Keratinocyte (primary cell): Measurements from ENCODE around the gene SDHAF2. TPM values are rescaled to one million over a fixed set of nuclear protein-coding genes. Genes with fewer than 3 reads are reported as not detected.

Experiments used
- DNase-seq: peaks from one replicate; pipeline ENCODE4 v3.0.0-alpha.2; 2011; ENCODE audit warnings: low read depth, missing footprints, low spot score
- FAIRE-seq: peaks from 2 replicates; lab custom pipeline; 2011; peaks lifted over from hg19 to GRCh38; lab: Jason Lieb, UNC
- H2AFZ ChIP-seq: 2 replicates; pipeline ENCODE4 v1.6.0; 2012; ENCODE audit warnings: low read length, control low read depth, inconsistent platforms; ENCODE audit not compliant: control insufficient read depth
- H3K27ac ChIP-seq: 2 replicates; pipeline ENCODE4 v1.5.1; 2011; ENCODE audit warnings: low read length; ENCODE audit not compliant: control insufficient read depth, insufficient read depth
- H3K27me3 ChIP-seq: 3 replicates; pipeline ENCODE4 v1.6.0; 2011; ENCODE audit warnings: low read length; ENCODE audit not compliant: control insufficient read depth, insufficient read depth; ENCODE audit errors: extremely low read depth
- H3K36me3 ChIP-seq, 2 experiments: 2 replicates in 1 of 2; 3 replicates in 1 of 2; pipeline ENCODE4 v1.5.1; 2011; ENCODE audit warnings: low read length in 2 of 2, mild to moderate bottlenecking in 1 of 2; ENCODE audit not compliant: control insufficient read depth in 2 of 2, insufficient read depth in 2 of 2; ENCODE audit errors: extremely low read depth in 1 of 2
- H3K4me1 ChIP-seq: 3 replicates; pipeline ENCODE4 v1.5.1; 2011; ENCODE audit warnings: low read length; ENCODE audit not compliant: control insufficient read depth, insufficient read depth; ENCODE audit errors: extremely low read depth
- H3K4me2 ChIP-seq: 3 replicates; pipeline ENCODE4 v1.6.0; 2011; ENCODE audit warnings: low read depth, low read length; ENCODE audit not compliant: control insufficient read depth, insufficient read depth; ENCODE audit errors: extremely low read depth
- H3K4me3 ChIP-seq, 3 experiments: fragments of 200-600 bp in 1 of 3; sonication (generic) in 1 of 3; 2 replicates in 2 of 3; 3 replicates in 1 of 3; pipeline ENCODE4 v1.5.1; 2011 to 2016; ENCODE audit warnings: low read length in 3 of 3, mild to moderate bottlenecking in 3 of 3, control low read depth in 2 of 3, inconsistent platforms in 1 of 3, low read depth in 1 of 3, mixed read lengths in 1 of 3, mixed run types in 1 of 3, moderate library complexity in 1 of 3; ENCODE audit not compliant: control insufficient read depth in 2 of 3, insufficient read depth in 2 of 3; ENCODE audit errors: extremely low read depth in 1 of 3
- H3K79me2 ChIP-seq: 2 replicates; pipeline ENCODE4 v1.6.0; 2012; ENCODE audit warnings: low read length; ENCODE audit not compliant: control insufficient read depth, insufficient read depth
- H3K9ac ChIP-seq: 3 replicates; pipeline ENCODE4 v1.6.0; 2011; ENCODE audit warnings: low read length; ENCODE audit not compliant: control insufficient read depth, insufficient read depth; ENCODE audit errors: extremely low read depth
- H3K9me1 ChIP-seq: 3 replicates; pipeline ENCODE4 v1.6.0; 2011; ENCODE audit warnings: low read length; ENCODE audit not compliant: control insufficient read depth, insufficient read depth; ENCODE audit errors: extremely low read depth
- H3K9me3 ChIP-seq: 2 replicates; pipeline ENCODE4 v1.5.1; 2012; ENCODE audit warnings: low read depth, low read length; ENCODE audit not compliant: control insufficient read depth
- H4K20me1 ChIP-seq: 3 replicates; pipeline ENCODE4 v1.6.0; 2011; ENCODE audit warnings: low read length; ENCODE audit not compliant: control insufficient read depth, insufficient read depth; ENCODE audit errors: extremely low read depth
- CTCF ChIP-seq, 3 experiments: IDR thresholded peaks in 1 of 3; conservative IDR thresholded peaks in 1 of 3; optimal IDR thresholded peaks in 1 of 3; 2 replicates in 2 of 3; 3 replicates in 1 of 3; pipeline versions ENCODE3 to v1.5.1; 2011; ENCODE audit warnings: low read length in 3 of 3, mild to moderate bottlenecking in 3 of 3, moderate library complexity in 2 of 3, control low read depth in 1 of 3, inconsistent platforms in 1 of 3; ENCODE audit not compliant: insufficient read depth in 2 of 3; ENCODE audit errors: extremely low read depth in 1 of 3
- EZH2 ChIP-seq: IDR thresholded peaks from one replicate; pipeline ENCODE4 v1.6.1; 2012; ENCODE audit warnings: inconsistent platforms, mild to moderate bottlenecking, low read length, moderate library complexity
- dilution Hi-C: fragments of 300-500 bp; cut with MboI; formaldehyde crosslinking; loops from one replicate; pipeline ENCODE4 v1.7.0; 2020; ENCODE audit warnings: low sequenced_read_pairs; ENCODE audit not compliant: extremely low pct_ligation_motif_present
- polyA plus RNA-seq, 5 experiments: library from polyadenylated mRNA; depleted of rRNA in 3 of 5; stranded (reverse) in 3 of 5; stranded (forward) in 1 of 5; unstranded in 1 of 5; fragments of >200 nt; gene quantifications; 1 replicate in 1 of 5; 2 replicates in 3 of 5; 3 replicates in 1 of 5; pipeline versions ENCODE4 v1.2.1 to v1.2.3, GENCODE V29; 2011 to 2012; ENCODE audit warnings: missing spikeins in 2 of 5, low read depth in 1 of 5, low replicate concordance in 1 of 5

The SDHAF2 gene
- polyA plus RNA-seq, 1 donor (not counting 4 experiments of a cell fraction or from before 2014, with no cell fraction given), result 56.4 TPM

GRCh38 chr11:61480261-61480993 is 50.5 kb downstream of the SDHAF2 start:
- Histone ChIP-seq H3K4me1 (peaks cover 4% of the 10 kb centered on the region), H3K27me3 (peaks cover 12% of the 10 kb centered on the region), H3K9ac (no peak overlapping the region), H3K79me2 (no peaks in the 10 kb centered on the region), H3K9me1 (no peaks in the 10 kb centered on the region), H3K36me3 (no peaks in the 10 kb centered on the region), H3K4me2 (no peak overlapping the region), H3K27ac (no peak overlapping the region), H4K20me1 (no peaks in the 10 kb centered on the region), H3K4me3 (no peak overlapping the region), H3K9me3 (no peaks in the 10 kb centered on the region), H2AFZ (no peak overlapping the region)
- TF ChIP-seq EZH2, result no peak
- TF ChIP-seq CTCF (optimal IDR thresholded peaks at IDR 0.05 in 1 of 3, IDR thresholded peaks at IDR 0.05 in 1 of 3, conservative IDR thresholded peaks at IDR 0.05 in 1 of 3; ENCODE audit: extremely low read depth in 1 of 3, insufficient read depth in 2 of 3, low read length in 3 of 3), result no peak
- dilution Hi-C loops, result no loop called here
- no peak for FAIRE-seq
- DNase-seq, result no peak

- no peak for DNase-seq
Observed at GRCh38 chr11:61480994-61481335, 51.0 kb downstream of the SDHAF2 start.

More at GRCh38 chr11:61480994-61481335, 51.0 kb downstream of the SDHAF2 start:
- no peak overlapping the region for H3K4me3 ChIP-seq
- H3K27ac ChIP-seq, result no peak overlapping the region
- no peaks in the 10 kb centered on the region for H4K20me1 ChIP-seq
- H3K4me2 ChIP-seq, result no peak overlapping the region
- H3K36me3 ChIP-seq, result no peaks in the 10 kb centered on the region
- dilution Hi-C loops, result no loop called here
- no peak overlapping the region for H2AFZ ChIP-seq
- FAIRE-seq, result no peak
- no peaks in the 10 kb centered on the region for H3K9me3 ChIP-seq
- TF ChIP-seq EZH2, result no peak
- no peak for TF ChIP-seq CTCF (optimal IDR thresholded peaks at IDR 0.05 in 1 of 3, IDR thresholded peaks at IDR 0.05 in 1 of 3, conservative IDR thresholded peaks at IDR 0.05 in 1 of 3; ENCODE audit: extremely low read depth in 1 of 3, insufficient read depth in 2 of 3, low read length in 3 of 3)
- no peaks in the 10 kb centered on the region for H3K79me2 ChIP-seq
- H3K27me3 ChIP-seq, result peaks cover 12% of the 10 kb centered on the region
- no peak overlapping the region for H3K9ac ChIP-seq
- peaks cover 4% of the 10 kb centered on the region for H3K4me1 ChIP-seq
- no peaks in the 10 kb centered on the region for H3K9me1 ChIP-seq
